Tibial nerve (tissue), 4 donors: ENCODE measurements around the gene SIGLEC9.

Source experiments
- CTCF ChIP-seq, 5 experiments: fragments of 200-600 bp in 3 of 5; fragments of 450-650 bp in 2 of 5; sonication (generic) in 3 of 5; IDR thresholded peaks; one replicate each; pipeline ENCODE4 v1.5.1; 2016 to 2019; ENCODE audit warnings: antibody characterized with exemption in 5 of 5, mild to moderate bottlenecking in 3 of 5, moderate library complexity in 2 of 5
- EP300 ChIP-seq, 2 donors: sonication (generic); formaldehyde crosslinking; IDR thresholded peaks; one replicate each; pipeline ENCODE4 v1.6.1; 2017; ENCODE audit warnings: antibody characterized with exemption in 2 of 2, mild to moderate bottlenecking in 1 of 2
- POLR2A ChIP-seq, 2 donors: fragments of 450-650 bp; IDR thresholded peaks; one replicate each; pipeline ENCODE4 v1.6.1; 2017; ENCODE audit warnings: antibody characterized with exemption in 2 of 2, mild to moderate bottlenecking in 2 of 2, moderate library complexity in 2 of 2

- TF ChIP-seq CTCF (IDR thresholded peaks at IDR 0.05) (no peak), EP300 (IDR thresholded peaks at IDR 0.05) (no peak), POLR2A (IDR thresholded peaks at IDR 0.05) (peak in 1 of 2 donors; percentile 11)
Observed at GRCh38 chr19:51136851-51137551, 12.3 kb downstream of the SIGLEC9 start.
